Measurements from ENCODE around the gene ANTXR1.

GRCh38 chr2:69090820-69091219, 77.8 kb downstream of the ANTXR1 start:
- TF ChIP-seq CTCF (IDR thresholded peaks at IDR 0.05) (no peak), POLR2AphosphoS5 (IDR thresholded peaks at IDR 0.05) (no peak)

All from gastroesophageal sphincter (tissue), 3 donors.